ENCODE measurements around the gene XRCC5.

The XRCC5 gene

GRCh38 chr2:216161967-216162366, 52.8 kb downstream of the XRCC5 start:
- DNase-seq = no peak

DNA sequence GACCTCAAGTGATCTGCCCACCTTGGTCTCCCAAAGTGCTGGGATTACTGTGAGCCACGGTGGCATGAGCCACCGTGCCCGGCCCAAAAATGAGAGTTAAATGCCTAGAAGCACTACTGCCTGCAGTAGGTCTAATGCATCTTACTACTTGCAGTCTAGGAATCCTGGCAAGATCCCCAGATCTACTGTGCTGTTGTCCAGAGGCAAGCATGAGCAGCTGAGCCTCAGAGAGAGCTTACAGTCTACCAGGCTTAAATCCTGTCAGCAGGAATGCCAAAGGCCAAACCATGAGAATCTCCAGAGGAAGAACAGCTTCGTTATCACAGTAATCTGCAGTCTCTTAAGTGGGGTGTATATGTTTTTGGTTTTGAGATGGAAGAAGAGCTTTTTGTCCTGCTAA, 54.4 kb downstream of the XRCC5 start:
- DNase-seq = no peak

DNA sequence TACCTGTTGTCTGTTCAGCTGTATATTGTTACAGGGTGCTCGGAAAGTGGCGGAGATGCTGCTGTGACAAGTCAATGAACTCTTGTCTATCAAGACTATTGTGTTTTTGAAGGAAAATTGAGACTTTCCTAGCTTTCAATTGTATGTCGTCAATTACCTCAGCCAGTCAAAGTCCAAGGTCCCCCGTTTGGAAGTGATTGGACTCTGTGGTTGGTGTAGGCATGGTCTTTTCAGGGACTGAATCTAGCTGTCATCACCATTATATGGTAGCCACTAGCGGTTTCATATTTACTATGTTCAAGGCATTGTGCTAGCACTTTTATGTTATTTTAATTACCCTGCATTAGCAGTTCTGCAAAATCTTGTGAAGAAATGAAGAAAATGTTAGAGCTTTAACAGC, 54.9 kb downstream of the XRCC5 start:
- no peak for DNase-seq

- DNase-seq = no peak
Observed at GRCh38 chr2:216164576-216164975, 55.4 kb downstream of the XRCC5 start.

DNA sequence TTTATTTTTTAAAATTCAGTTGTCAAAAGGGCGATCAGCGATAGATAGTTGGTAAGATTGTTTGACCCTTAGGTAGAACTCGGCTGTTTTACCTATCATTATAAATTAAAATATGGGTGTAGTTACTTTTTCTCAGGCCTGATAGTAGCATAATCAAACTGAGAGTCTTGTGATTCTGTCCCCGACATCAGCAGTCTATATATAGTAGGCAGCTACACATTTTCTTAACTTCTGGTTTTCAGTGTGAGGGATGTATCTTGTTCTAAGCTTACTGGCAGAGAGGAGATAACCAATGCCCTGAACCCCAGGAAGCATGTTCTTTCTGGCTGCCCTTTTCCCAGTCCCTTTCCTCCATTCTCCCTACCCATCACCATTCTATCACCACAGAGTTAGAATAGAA, 56.6 kb downstream of the XRCC5 start:
- DNase-seq = no peak

DNA sequence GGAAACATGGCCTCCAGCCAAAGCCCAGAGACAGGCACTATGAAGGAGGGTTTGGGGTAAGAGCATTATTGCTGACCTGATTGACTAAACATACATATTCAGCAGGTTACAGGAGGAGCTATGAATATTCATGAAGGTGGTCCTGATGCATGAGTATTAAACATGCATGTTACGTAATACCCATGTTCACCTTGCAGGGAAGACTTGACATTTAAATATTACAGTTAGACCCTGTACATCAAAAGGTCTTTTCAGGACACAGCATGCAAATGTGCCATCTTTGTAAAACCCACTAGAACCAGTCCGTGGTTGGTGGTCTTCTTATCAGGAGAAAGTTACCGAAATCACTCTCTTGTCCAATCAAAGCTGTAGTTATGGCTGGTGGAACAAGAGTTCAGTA, 59.9 kb downstream of the XRCC5 start:
- DNase-seq = no peak

- no peak for DNase-seq
Observed at GRCh38 chr2:216170076-216170763, 61.1 kb downstream of the XRCC5 start.

- no peak for DNase-seq
Observed at GRCh38 chr2:216171011-216171410, 61.9 kb downstream of the XRCC5 start.

DNA sequence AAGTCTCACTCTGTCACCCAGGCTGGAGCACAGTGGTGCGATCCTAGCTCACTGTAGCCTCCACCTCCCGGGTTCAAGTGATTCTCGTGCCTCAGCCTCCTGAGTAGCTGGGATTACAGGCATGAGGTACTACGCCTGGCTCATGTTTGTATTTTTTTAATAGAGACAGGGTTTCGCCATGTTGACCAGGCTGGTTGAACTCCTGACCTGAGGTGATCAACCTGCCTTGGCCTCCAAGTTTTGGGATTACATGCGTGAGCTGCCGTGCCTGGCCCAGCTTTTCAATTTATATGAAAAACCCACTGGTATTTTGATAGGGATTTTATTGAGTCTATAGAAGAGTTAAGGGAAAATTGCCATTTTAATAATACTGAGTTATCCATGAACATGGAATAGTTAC, 63.3 kb downstream of the XRCC5 start:
- no peak for DNase-seq

GRCh38 chr2:216179015-216179414, 69.9 kb downstream of the XRCC5 start:
- DNase-seq = no peak

DNA sequence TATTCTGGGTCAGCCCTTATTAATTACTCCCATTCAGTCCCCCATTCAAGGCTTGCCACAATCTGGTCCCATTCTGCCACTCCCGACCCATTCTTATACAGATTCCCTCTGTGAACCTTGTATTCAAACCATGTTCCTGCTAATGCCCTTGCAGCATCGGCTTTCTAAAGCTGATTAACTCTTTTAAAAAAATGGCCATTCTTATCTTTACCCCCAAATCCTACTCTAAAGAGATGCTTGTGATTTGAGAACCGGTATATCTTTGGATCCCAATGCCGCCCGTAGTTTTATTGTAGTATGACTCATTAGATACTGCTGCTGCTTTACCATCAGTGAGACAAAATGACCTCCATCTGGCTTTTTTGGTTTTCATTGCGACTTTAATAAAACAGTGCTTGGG, 72.2 kb downstream of the XRCC5 start:
- peak; percentile 43 for DNase-seq

GRCh38 chr2:216181953-216182461, 72.9 kb downstream of the XRCC5 start:
- no peak for DNase-seq

DNA sequence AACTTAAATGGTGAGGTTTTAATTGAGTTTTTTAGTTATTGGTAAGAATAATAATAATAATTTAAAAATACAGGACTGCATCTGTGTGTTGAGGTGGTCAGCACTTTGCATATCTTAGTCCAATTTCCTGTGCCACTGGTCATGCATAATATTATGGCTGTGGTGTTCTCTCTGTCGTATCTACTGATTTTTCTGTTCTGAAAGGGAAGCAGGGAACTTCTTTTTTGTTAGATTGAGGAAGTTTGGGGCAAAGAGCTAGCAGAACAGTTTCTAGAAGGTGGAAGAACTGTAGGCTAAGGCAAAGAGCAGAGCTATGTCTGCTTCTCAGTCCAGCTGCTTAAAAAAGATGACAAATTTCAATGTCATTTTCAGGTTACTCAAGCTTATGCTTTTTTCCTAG, 74.3 kb downstream of the XRCC5 start:
- peak; percentile 43 for DNase-seq

DNA sequence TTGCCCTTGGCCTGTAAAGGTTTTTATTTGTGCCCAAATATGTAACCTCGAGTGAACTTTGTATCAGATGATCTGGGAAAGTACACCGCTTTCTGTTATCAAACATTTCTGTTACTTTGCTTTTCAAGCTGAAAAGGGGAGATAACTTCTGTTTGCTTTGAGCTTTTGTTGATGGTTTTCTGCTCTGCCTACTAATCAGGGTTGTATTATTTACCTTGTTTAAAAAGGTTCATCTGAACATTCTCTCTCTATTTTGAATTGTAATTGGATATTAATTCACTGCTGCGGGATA, 79.4 kb downstream of the XRCC5 start:
- DNase-seq = peak; percentile 85

DNA sequence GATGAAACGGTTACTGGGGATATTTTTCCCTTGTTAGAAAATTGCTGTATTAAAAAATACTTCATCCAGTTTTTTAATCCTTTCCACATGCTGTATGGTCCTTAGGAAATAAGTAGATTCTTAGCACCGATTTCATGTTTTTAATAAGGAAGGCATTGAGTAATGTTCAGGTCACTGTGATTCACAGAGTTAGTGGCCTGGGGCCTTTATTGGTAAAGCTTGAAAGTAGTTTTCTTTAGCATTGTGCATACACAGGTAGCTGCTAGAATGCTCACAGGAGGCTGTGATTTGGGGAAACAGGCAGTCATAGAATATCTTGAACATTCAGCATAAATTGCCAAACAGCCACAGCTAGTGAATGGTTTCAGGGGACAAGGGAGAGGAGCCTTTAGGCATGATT, 79.8 kb downstream of the XRCC5 start:
- DNase-seq = no peak

GRCh38 chr2:216189410-216189809, 80.3 kb downstream of the XRCC5 start:
- no peak for DNase-seq

DNA sequence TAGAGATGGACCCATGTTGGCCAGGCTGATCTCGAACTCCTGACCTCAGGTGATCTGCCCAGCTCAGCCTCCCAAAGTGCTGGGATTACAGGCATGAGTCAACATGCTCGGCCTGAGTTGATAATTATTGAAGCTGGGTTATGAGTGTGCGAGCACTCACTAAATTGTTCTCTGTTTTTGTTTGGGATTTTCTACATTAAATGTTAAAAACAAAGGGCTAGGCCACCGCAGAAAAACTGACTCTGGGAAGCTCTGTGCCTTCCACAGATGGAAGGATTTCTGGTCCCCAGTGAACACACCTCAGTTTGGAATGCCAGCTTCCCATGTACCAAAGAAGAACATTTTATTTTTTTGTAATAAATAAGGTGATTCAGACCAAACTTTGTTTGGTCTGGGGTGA, 83.0 kb downstream of the XRCC5 start:
- DNase-seq = no peak

DNA sequence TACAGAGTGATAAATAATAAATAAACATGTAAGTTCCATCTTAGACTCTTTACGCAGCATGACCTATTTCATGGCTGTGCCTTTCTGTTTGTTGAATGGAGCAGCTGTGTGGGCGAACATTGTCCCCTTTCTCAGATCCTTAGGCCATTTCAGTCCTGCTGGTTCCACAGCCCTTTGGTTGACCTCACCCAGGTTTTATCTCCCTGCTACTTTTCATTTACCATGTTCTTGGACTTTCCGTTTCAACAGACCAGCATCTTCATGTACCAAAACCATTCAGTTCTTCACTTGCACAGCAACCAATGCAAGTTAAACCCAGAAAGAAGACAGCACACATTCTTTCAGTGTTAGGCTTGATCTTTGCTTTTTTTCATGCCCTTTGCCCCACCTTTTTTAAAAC, 83.8 kb downstream of the XRCC5 start:
- no peak for DNase-seq

DNA sequence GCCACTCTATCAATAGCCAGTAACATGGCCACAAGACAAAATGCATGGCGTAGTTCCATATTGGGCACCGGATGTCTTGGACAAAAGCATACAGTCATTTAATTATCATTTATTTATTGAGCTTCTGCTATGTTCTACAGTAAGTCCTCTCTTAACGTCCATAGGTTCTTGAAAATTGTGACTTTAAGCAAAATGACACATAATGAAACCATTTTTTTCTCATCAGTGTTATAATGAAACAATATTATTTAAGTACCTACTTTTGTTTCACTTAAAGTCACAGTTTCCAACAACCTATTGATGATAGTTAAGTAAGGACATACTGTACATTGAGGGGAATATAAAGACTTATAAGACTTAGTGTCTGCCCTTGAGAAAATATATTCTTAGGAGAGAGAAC, 84.9 kb downstream of the XRCC5 start:
- DNase-seq = no peak

- no peak for DNase-seq
Observed at GRCh38 chr2:216194561-216194960, 85.4 kb downstream of the XRCC5 start.

DNA sequence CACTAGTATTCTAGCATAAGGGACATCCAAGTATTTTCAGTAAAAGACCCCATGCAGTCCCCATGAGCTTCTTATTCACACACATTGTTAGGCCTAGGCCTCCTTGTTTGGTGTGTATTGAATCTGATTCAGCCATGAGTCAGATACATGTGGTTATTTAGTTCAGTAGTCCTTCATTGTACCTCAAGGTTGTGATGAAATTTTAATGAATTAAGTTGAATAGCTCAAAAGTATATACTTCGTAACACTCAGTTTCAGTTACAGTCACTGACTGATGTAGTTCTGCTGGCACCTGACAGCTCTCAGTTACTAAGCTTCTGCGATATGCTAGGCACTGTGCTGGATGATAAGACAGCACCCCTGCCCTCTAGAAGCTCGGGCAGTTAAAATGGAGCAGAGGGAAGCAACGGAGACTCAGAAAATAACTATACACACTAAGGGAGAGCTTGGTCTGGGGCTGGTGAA, 86.4 kb downstream of the XRCC5 start:
- DNase-seq = no peak

- no peak for DNase-seq
Observed at GRCh38 chr2:216201692-216202306, 92.7 kb downstream of the XRCC5 start.

DNA sequence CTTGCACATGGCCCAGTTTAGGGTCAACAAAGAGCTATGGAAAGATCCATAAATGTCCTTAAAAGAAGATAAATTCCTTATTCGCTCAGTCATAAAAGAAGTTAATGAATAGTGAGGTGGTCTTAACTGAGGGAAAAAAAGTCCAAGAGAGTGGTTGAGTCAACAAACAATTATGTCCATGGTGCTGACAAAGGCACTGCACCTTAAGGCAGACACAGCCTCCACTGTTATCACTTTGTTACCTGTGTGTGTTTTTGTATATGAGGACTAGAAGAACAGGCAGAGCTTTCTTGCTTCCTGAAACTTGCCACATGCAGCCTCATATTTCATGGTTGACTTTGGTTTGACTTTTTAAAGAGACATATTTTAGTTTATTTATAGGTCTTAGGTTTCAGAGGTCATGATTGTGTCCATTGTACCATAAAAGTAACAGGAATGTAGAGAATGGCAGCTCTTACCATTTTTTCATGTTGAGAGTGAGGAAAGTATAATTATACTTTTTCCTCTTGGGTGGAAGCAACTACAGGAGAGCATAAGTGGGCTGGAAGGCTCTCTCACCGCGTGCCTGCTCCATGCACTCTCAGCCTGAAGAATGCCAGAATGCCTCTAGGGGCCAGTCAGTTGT, 93.6 kb downstream of the XRCC5 start:
- DNase-seq = no peak

GRCh38 chr2:216205486-216205885, 96.3 kb downstream of the XRCC5 start:
- no peak for DNase-seq
